BE2C (cell line): ENCODE data around the gene GLIS1. TPM values are rescaled to one million over a fixed set of nuclear protein-coding genes. Genes with fewer than 3 reads are reported as not detected.

Experiments used
- DNase-seq: peaks from one replicate; pipeline ENCODE4 v3.0.0-alpha.2; 2020
- H3K27me3 ChIP-seq: fragments of 250-450 bp; sonication (Bioruptor Pico); 2 replicates; pipeline ENCODE4 v1.5.1; 2020; ENCODE audit warnings: mild to moderate bottlenecking
- H3K36me3 ChIP-seq: fragments of 250-450 bp; sonication (Bioruptor Pico); 2 replicates; pipeline ENCODE4 v1.5.1; 2020; ENCODE audit warnings: mild to moderate bottlenecking
- H3K4me1 ChIP-seq: fragments of 250-450 bp; sonication (Bioruptor Pico); 2 replicates; pipeline ENCODE4 v1.5.1; 2020
- H3K4me3 ChIP-seq: 2 replicates; pipeline ENCODE4 v1.5.1; 2011; ENCODE audit warnings: low read depth, low read length
- H3K9me3 ChIP-seq: fragments of 250-450 bp; sonication (Bioruptor Pico); 2 replicates; pipeline ENCODE4 v1.5.1; 2020
- polyA plus RNA-seq: library from polyadenylated mRNA; unstranded; fragments of >200 nt; gene quantifications from one replicate; pipeline ENCODE4 v1.2.1, GENCODE V29; 2012; ENCODE audit warnings: low read depth, missing spikeins; ENCODE audit not compliant: insufficient read length, insufficient read depth
- TF ChIP-seq, protein P1 (sequence below): IDR thresholded peaks from 2 replicates; pipeline ENCODE4 v1.5.1; 2012; ENCODE audit warnings: mild to moderate bottlenecking, low read depth, low read length

The GLIS1 gene
- polyA plus RNA-seq: 0.42 TPM

DNA sequence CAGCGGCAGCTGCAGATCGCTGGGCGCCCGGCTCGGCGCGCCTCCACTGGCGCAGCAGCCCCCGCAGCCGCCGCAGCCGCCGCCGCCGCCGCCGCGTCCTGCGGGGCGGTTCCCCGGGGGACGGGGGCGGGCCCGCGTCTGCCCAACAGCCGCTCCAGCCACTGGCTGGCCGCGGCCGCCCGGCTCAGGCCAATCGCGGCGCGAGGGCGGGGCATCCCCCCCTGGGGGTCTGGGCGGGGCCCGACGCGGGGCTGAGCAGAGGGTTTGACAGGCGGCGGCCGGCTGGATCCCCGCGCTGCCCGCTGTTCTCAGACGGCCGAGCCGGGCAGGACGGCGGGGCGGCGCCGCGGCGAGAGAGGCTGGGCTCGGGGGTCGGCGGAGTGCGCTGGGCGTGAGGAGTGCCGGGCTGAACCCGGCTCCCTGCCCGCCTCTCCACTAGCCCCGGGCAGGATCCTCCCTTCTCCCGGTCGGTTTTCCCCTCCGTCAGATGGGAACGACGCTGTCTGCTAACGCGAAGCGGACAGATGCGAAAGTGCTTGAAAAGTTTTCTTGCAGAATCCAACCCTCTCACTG lies at the start of gene GLIS1:
Gene GLIS1, minus strand, starts transcription at position 56 of the 573 bp plus-strand sequence. CDS start 1,100 bp downstream, outside the sequence.
- Histone ChIP-seq H3K27me3 (peaks cover 20% of the 10 kb centered on the region), H3K4me1 (no peaks in the 10 kb centered on the region), H3K9me3 (no peaks in the 10 kb centered on the region), H3K4me3 (peak within 1 kb of the TSS; percentile 45), H3K36me3 (no peaks in the 10 kb centered on the region)
- TF ChIP-seq, protein P1, sequence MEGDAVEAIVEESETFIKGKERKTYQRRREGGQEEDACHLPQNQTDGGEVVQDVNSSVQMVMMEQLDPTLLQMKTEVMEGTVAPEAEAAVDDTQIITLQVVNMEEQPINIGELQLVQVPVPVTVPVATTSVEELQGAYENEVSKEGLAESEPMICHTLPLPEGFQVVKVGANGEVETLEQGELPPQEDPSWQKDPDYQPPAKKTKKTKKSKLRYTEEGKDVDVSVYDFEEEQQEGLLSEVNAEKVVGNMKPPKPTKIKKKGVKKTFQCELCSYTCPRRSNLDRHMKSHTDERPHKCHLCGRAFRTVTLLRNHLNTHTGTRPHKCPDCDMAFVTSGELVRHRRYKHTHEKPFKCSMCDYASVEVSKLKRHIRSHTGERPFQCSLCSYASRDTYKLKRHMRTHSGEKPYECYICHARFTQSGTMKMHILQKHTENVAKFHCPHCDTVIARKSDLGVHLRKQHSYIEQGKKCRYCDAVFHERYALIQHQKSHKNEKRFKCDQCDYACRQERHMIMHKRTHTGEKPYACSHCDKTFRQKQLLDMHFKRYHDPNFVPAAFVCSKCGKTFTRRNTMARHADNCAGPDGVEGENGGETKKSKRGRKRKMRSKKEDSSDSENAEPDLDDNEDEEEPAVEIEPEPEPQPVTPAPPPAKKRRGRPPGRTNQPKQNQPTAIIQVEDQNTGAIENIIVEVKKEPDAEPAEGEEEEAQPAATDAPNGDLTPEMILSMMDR: no peak
- DNase-seq: peak; percentile 89

DNA sequence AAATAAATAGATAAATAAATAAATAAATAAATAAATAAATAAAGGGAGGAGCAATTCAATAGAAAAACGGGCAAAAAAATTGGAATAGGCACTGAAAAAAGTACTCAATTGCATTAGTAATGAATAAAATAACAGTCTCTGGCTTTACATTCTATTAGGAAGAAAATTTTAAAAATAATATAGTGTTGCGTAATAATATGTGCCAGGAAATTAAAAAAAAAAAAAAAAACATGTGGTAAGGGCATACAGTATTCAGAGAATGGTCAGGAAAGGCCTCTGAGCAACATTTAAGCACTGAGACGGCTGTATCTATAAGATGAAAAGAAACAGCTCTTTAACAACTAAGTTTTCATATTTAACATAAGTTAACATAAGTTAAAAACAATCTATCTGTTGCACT lies 48.7 kb upstream of the GLIS1 start:
- DNase-seq: no peak
- Histone ChIP-seq H3K9me3 (no peaks in the 10 kb centered on the region), H3K36me3 (no peaks in the 10 kb centered on the region; the same call in 1 of the 2 replicates), H3K27me3 (no peaks in the 10 kb centered on the region), H3K4me3 (no peak overlapping the region), H3K4me1 (no peaks in the 10 kb centered on the region)
- TF ChIP-seq, protein P1: no peak

DNA sequence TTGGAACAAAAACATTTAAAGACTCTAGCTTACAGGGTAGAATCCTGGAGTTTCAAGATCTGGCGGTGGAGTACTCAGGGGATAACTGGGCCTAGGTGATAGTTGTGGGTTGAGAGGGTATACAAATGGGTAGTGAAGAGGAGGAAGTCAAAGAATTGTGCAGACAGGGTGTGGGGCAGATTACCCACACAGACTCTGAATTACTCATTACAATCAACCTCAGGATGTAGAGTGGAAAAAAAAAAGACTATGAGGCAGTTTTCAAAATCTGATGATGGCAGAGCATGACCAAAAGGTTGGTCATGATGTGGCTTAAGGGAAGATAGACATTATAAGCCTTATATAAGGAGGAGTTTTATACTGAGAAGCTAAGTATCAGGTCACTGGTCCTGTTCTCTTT lies 44.1 kb upstream of the GLIS1 start:
- H3K4me1 ChIP-seq: no peaks in the 10 kb centered on the region
- TF ChIP-seq, protein P1: no peak
- H3K4me3 ChIP-seq: no peak overlapping the region
- DNase-seq: no peak
- H3K36me3 ChIP-seq: no peaks in the 10 kb centered on the region
- H3K9me3 ChIP-seq: no peaks in the 10 kb centered on the region
- H3K27me3 ChIP-seq: no peaks in the 10 kb centered on the region

DNA sequence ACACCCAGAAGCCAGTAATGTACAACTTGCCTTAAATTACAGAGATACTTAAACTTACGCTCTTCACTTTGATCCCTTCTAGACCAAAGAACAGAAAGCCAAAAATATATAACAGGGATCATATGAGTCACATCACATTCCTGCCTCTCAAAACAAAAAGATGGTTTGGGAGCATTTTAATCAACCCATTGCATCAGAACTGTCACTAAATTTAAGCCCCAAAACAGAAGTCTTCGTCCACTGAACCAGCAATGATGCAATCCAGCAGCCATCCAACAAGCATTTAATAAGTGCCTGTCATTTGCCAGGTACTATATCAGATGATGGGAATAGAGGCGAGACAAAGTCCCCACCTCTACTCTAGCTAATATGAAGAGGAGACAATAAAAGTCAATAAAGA lies 42.7 kb upstream of the GLIS1 start:
- no peak for DNase-seq
- H3K27me3 ChIP-seq: no peaks in the 10 kb centered on the region
- TF ChIP-seq, protein P1: no peak

DNA sequence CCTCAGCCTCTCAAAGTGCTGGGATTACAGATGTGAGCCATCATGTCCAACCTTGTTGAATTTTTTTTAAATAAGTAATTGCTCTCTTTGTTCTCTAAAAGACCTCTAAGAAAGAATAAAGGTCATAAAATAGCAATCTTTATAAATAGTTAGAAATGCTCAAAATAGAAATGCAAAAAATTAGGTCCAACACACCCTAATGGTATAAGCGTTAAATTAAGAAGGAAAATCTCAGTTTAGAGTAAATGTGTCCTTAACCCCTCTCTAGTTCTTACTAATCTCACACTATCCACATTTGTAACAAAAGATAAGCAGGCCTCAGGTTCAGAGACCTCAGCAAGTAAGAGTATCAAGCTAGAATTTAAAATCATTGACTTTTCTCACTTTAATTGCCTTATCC lies 38.3 kb upstream of the GLIS1 start:
- Histone ChIP-seq H3K4me1 (no peaks in the 10 kb centered on the region), H3K4me3 (no peak overlapping the region), H3K36me3 (no peaks in the 10 kb centered on the region; the same call in 1 of the 2 replicates), H3K27me3 (no peaks in the 10 kb centered on the region), H3K9me3 (no peaks in the 10 kb centered on the region)
- DNase-seq: no peak
- TF ChIP-seq, protein P1: no peak

More for the DNA sequence above, 42.7 kb upstream of the GLIS1 start:
- H3K4me1 ChIP-seq: no peaks in the 10 kb centered on the region
- H3K4me3 ChIP-seq: no peak overlapping the region
- no peaks in the 10 kb centered on the region for H3K9me3 ChIP-seq
- no peaks in the 10 kb centered on the region; the same call in 1 of the 2 replicates for H3K36me3 ChIP-seq

DNA sequence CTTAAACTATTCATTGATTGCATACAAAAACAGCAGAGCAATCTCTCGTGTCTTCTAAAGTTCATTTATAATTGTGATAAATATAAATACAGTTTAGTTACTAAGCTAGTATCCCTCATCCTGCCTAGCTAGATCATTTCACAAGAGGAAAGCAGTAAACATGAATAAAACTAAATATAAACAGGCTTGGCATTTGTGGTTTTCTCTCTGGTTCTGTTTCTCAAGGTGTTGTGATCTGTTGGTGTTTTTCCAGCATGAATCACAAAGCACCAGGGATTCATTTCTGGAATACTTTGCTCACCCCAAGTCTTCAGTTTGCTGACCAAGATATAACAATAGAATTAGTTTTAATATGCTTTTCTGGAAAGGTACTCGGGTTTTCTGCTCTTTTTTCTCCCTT lies 32.7 kb upstream of the GLIS1 start:
- no peaks in the 10 kb centered on the region for H3K36me3 ChIP-seq
- H3K4me3 ChIP-seq: no peak overlapping the region
- H3K9me3 ChIP-seq: no peaks in the 10 kb centered on the region
- no peaks in the 10 kb centered on the region for H3K4me1 ChIP-seq
- H3K27me3 ChIP-seq: no peaks in the 10 kb centered on the region
- TF ChIP-seq, protein P1: no peak
- no peak for DNase-seq
